Subcutaneous adipose tissue (tissue), 4 donors: ENCODE results near the gene FAM131C. TPM values are rescaled to one million over a fixed set of nuclear protein-coding genes. Genes with fewer than 3 reads are reported as not detected.

Experiments
- CTCF ChIP-seq: fragments of 450-650 bp; IDR thresholded peaks from one replicate; pipeline ENCODE4 v1.5.1; 2016; ENCODE audit warnings: low read depth, mild to moderate bottlenecking, control low read depth, antibody characterized with exemption, moderate library complexity
- total RNA-seq, 4 donors: library from RNA; depleted of rRNA; stranded (reverse); fragments of >200 nt; gene quantifications; one replicate each; pipeline ENCODE4 v1.1.0, GENCODE V29; 2016

Gene FAM131C
- total RNA-seq, 4 donors from 2014 or later = 0.51 TPM; not detected in 3

- TF ChIP-seq CTCF = no peak
Observed at GRCh38 chr1:16068356-16069270, 4.8 kb downstream of the FAM131C start.

- no peak for TF ChIP-seq CTCF
Observed at GRCh38 chr1:16067933-16068332, 5.5 kb downstream of the FAM131C start.

GRCh38 chr1:16067127-16067768, 6.2 kb downstream of the FAM131C start:
- TF ChIP-seq CTCF = no peak

GRCh38 chr1:16066245-16066644, 7.2 kb downstream of the FAM131C start:
- TF ChIP-seq CTCF = no peak

GRCh38 chr1:16065269-16065576, 8.2 kb downstream of the FAM131C start:
- no peak for TF ChIP-seq CTCF

- no peak for TF ChIP-seq CTCF
Observed at GRCh38 chr1:16064536-16065268, 8.7 kb downstream of the FAM131C start.

- TF ChIP-seq CTCF = no peak
Observed at GRCh38 chr1:16063921-16064320, 9.5 kb downstream of the FAM131C start.
